ENCODE measurements around the gene ATP8A1.

ATP8A1 gene

GRCh38 chr4:42570221-42570620 lies 86.7 kb downstream of the ATP8A1 start:
- no peak for DNase-seq (ENCODE audit: low read depth in 2 of 2)

GRCh38 chr4:42568610-42569207 lies 88.2 kb downstream of the ATP8A1 start:
- peak; percentile 16 to 32 for DNase-seq (ENCODE audit: low read depth in 2 of 2)

GRCh38 chr4:42566835-42567234 lies 90.1 kb downstream of the ATP8A1 start:
- no peak for DNase-seq (ENCODE audit: low read depth in 2 of 2)

GRCh38 chr4:42562016-42562415 lies 94.9 kb downstream of the ATP8A1 start:
- no peak for DNase-seq (ENCODE audit: low read depth in 2 of 2)

GRCh38 chr4:42561031-42561430 lies 95.9 kb downstream of the ATP8A1 start:
- DNase-seq (ENCODE audit: low read depth in 2 of 2): no peak

GRCh38 chr4:42560467-42560861 lies 96.4 kb downstream of the ATP8A1 start:
- no peak for DNase-seq (ENCODE audit: low read depth in 2 of 2)

GRCh38 chr4:42558156-42558555 lies 98.7 kb downstream of the ATP8A1 start:
- no peak for DNase-seq (ENCODE audit: low read depth in 2 of 2)

- DNase-seq (ENCODE audit: low read depth in 2 of 2): no peak
These were observed 101.1 kb downstream of the ATP8A1 start for GRCh38 chr4:42555828-42556227.

GRCh38 chr4:42554072-42554471 lies 102.8 kb downstream of the ATP8A1 start:
- no peak for DNase-seq (ENCODE audit: low read depth in 2 of 2)

GRCh38 chr4:42549896-42550295 lies 107.0 kb downstream of the ATP8A1 start:
- DNase-seq (ENCODE audit: low read depth in 2 of 2): no peak

GRCh38 chr4:42547805-42548204 lies 109.1 kb downstream of the ATP8A1 start:
- no peak for DNase-seq (ENCODE audit: low read depth in 2 of 2)

- no peak for DNase-seq (ENCODE audit: low read depth in 2 of 2)
These were observed 113.1 kb downstream of the ATP8A1 start for GRCh38 chr4:42543762-42544161.

- DNase-seq (ENCODE audit: low read depth in 2 of 2): no peak
These were observed 113.8 kb downstream of the ATP8A1 start for GRCh38 chr4:42543126-42543525.

GRCh38 chr4:42541647-42542046 lies 115.3 kb downstream of the ATP8A1 start:
- no peak for DNase-seq (ENCODE audit: low read depth in 2 of 2)

- DNase-seq (ENCODE audit: low read depth in 2 of 2): no peak
These were observed 123.9 kb downstream of the ATP8A1 start for GRCh38 chr4:42533042-42533441.

- no peak for DNase-seq (ENCODE audit: low read depth in 2 of 2)
These were observed 125.4 kb downstream of the ATP8A1 start for GRCh38 chr4:42531341-42532030.

- no peak for DNase-seq (ENCODE audit: low read depth in 2 of 2)
These were observed 133.7 kb downstream of the ATP8A1 start for GRCh38 chr4:42523066-42523718.

GRCh38 chr4:42519803-42520417 lies 137.0 kb downstream of the ATP8A1 start:
- DNase-seq (ENCODE audit: low read depth in 2 of 2): peak in 1 of 2 donors; percentile 12

GRCh38 chr4:42515156-42515884 lies 141.6 kb downstream of the ATP8A1 start:
- no peak for DNase-seq (ENCODE audit: low read depth in 2 of 2)

- no peak for DNase-seq (ENCODE audit: low read depth in 2 of 2)
These were observed 143.0 kb downstream of the ATP8A1 start for GRCh38 chr4:42513748-42514492.

GRCh38 chr4:42512226-42512625 lies 144.7 kb downstream of the ATP8A1 start:
- no peak for DNase-seq (ENCODE audit: low read depth in 2 of 2)
